Measurements from ENCODE around the gene RHBDL3. TPM values are rescaled to one million over a fixed set of nuclear protein-coding genes. Genes with fewer than 3 reads are reported as not detected.

Gene RHBDL3
- polyA plus RNA-seq, 1 experiment: 0.06 TPM

DNA sequence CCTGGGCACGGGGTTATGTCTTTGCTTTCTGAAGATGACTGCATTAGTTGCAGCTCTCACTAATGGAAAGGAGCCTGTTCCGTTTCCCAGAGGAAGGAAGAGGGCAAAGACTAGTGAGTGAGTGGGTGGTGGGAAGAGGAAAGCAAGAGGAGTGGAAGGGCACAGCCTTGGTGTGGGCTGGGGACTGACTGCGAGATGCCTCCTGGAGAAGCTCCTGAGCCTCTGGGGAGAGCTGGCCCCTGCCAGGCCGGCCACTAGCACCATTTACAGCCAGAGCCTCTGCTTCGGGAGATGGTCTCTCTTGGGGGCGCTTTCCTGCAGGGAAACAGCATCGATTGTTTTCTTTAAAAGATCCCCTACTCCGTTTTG is 825 bp upstream of the RHBDL3 start:
- DNase-seq (ENCODE audit: low read depth, low spot score): no peak
- CTCF ChIA-PET: interaction anchor here (0.6 kb wide), 1 partner anchor 54 kb away, joined by 4 read pairs; no protein-coding TSS in a partner anchor

DNA sequence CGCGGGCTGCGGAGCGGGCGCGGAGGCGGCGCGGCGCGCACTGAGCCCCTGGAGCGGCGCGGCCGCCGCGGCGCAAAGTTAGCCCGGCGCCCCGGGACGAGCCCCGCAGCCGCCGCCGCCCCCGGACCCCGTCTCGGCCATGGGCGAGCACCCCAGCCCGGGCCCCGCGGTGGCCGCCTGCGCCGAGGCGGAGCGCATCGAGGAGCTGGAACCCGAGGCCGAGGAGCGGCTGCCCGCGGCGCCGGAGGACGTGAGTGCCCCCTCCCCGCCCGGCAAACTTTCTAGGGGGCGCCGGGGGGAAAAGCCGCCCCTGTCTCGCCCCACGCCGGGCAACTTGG is 388 bp downstream of the RHBDL3 start:
- CTCF ChIA-PET: no interaction called here
- DNase-seq (ENCODE audit: low read depth, low spot score): no peak
- peak overlapping the region; percentile 44 for H3K4me3 ChIP-seq (ENCODE audit: low read depth, low read length)

More for the DNA sequence above, 825 bp upstream of the RHBDL3 start:
- Histone ChIP-seq H3K9me3 (ENCODE audit: control insufficient read depth, insufficient read depth, low read length) (no peaks in the 10 kb centered on the region; the same call in 1 of the 2 replicates), H3K27me3 (ENCODE audit: control insufficient read depth, insufficient read depth, low read length) (peaks cover 73% of the 10 kb centered on the region), H3K4me3 (ENCODE audit: low read depth, low read length) (no peak overlapping the region), H3K27ac (ENCODE audit: low read depth, low read length) (no peak overlapping the region)
- TF ChIP-seq, protein P1, sequence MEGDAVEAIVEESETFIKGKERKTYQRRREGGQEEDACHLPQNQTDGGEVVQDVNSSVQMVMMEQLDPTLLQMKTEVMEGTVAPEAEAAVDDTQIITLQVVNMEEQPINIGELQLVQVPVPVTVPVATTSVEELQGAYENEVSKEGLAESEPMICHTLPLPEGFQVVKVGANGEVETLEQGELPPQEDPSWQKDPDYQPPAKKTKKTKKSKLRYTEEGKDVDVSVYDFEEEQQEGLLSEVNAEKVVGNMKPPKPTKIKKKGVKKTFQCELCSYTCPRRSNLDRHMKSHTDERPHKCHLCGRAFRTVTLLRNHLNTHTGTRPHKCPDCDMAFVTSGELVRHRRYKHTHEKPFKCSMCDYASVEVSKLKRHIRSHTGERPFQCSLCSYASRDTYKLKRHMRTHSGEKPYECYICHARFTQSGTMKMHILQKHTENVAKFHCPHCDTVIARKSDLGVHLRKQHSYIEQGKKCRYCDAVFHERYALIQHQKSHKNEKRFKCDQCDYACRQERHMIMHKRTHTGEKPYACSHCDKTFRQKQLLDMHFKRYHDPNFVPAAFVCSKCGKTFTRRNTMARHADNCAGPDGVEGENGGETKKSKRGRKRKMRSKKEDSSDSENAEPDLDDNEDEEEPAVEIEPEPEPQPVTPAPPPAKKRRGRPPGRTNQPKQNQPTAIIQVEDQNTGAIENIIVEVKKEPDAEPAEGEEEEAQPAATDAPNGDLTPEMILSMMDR (IDR thresholded peaks at IDR 0.05; ENCODE audit: low read depth, low read length): no peak
- POLR2A ChIA-PET: no interaction called here

DNA sequence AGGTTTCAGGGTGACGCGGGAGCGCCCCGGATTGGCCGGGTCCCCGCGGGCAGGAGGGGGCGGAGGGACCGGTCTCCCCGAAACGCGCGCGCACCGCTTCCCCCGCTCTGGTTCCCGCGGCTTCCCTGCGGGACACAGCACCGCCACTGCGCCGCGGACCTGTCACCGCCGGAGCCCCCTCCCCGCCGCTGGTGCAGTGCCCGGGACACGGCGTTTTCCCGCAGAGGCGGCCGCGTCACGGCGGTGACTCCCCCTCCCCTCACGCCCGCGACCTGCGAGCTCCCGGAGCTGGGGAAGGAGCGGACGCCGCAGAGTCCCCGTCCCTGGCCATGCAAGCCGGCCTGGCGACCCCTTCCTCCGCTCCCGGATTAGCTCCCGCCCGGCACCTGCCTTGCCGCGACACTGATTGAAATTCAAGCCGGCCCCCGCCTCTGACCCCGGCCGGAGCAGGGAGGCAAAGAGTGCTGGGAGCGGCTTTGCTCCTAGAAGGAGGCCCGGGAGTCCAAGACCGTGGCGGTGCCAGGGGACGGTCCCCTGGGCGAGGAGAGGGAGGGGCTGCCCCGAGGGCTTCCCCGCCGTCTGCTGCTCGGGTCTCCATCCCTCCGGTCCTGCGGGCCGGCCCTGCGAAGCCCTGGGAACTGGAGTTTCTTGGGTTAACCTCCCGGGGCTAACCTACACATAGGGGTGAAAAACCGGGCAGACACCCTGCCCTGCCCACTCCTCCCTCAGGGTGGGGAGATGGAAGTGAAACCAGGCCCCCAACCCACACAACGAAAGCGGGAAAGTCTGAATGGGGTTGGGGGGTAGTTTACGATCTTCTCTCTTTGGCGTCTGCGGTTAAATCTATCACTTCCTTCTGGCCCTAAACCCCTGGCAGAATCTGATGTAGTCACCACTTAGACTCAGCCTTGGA is 1.0 kb downstream of the RHBDL3 start:
- no peak for DNase-seq (ENCODE audit: low read depth, low spot score)
- H3K27me3 ChIP-seq (ENCODE audit: control insufficient read depth, insufficient read depth, low read length): peaks cover 73% of the 10 kb centered on the region
- ChIA-PET POLR2A (no interaction called here), CTCF (no interaction called here)
- TF ChIP-seq, protein P1 (IDR thresholded peaks at IDR 0.05; ENCODE audit: low read depth, low read length): no peak
- H3K4me3 ChIP-seq (ENCODE audit: low read depth, low read length): peak overlapping the region; percentile 44
- no peaks in the 10 kb centered on the region; the same call in 1 of the 2 replicates for H3K9me3 ChIP-seq (ENCODE audit: control insufficient read depth, insufficient read depth, low read length)
- H3K27ac ChIP-seq (ENCODE audit: low read depth, low read length): no peak overlapping the region

More for the DNA sequence above, 388 bp downstream of the RHBDL3 start:
- Histone ChIP-seq H3K27ac (ENCODE audit: low read depth, low read length) (no peak overlapping the region), H3K27me3 (ENCODE audit: control insufficient read depth, insufficient read depth, low read length) (peaks cover 80% of the 10 kb centered on the region), H3K9me3 (ENCODE audit: control insufficient read depth, insufficient read depth, low read length) (no peaks in the 10 kb centered on the region; the same call in 1 of the 2 replicates)
- POLR2A ChIA-PET: no interaction called here
- TF ChIP-seq, protein P1 (IDR thresholded peaks at IDR 0.05; ENCODE audit: low read depth, low read length): no peak

DNA sequence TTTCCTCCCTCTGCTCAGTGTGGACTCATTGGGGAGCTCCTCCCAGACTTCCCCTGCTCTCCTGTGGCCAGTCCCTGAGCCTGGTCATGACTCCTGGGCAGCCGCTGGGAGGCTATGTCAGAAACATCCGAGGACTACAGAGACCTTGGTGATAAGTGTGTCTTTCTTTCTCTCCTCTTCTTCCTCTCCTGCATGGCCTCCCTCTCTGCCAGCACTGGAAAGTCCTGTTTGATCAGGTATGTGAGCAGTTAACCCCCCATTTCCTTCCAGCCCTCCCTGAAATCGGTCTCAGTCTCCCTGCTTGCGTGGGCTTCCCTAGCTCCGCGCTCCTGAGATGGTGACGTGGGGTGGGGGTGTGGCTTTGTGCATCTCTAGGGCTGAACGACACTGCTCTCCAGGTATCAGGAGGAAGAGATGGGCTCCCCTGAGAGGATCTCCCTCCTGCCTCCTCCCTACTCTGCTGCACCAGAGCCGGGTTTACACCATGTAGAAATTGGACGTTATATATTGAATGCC is 2.1 kb downstream of the RHBDL3 start:
- no peaks in the 10 kb centered on the region; the same call in 1 of the 2 replicates for H3K9me3 ChIP-seq (ENCODE audit: control insufficient read depth, insufficient read depth, low read length)
- H3K27ac ChIP-seq (ENCODE audit: low read depth, low read length): no peak overlapping the region
- peaks cover 71% of the 10 kb centered on the region for H3K27me3 ChIP-seq (ENCODE audit: control insufficient read depth, insufficient read depth, low read length)
- H3K4me3 ChIP-seq (ENCODE audit: low read depth, low read length): no peak overlapping the region
- CTCF ChIA-PET: no interaction called here
- DNase-seq (ENCODE audit: low read depth, low spot score): no peak
- POLR2A ChIA-PET: no interaction called here
- TF ChIP-seq, protein P1 (IDR thresholded peaks at IDR 0.05; ENCODE audit: low read depth, low read length): no peak

DNA sequence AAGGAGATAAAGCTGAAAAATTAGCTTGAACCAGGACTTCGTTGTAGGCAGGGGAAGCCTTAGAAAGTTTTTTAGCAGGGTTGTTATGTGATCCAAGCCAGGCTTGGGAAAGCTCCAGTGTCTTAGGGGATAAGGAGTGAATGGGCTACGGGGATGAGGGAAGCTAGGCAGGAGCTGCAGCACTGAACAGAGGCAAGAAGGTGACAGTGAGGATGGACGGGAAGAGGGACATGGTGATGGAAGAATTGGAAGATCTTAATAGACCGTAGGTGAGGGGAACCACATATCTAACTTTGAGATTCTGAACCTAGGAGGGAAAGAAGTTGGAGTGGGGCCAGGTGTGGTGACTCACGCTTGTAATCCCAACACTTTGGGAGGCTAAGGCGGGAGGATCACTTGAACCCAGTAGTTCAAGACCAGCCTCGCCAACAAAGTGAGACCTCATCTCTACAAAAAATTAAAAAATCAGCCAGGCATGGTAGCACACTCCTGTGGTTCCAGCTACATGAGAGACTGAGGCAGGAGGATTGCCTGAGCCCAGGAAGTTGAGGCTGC is 3.2 kb downstream of the RHBDL3 start:
- no peak for DNase-seq (ENCODE audit: low read depth, low spot score)
- Histone ChIP-seq H3K9me3 (ENCODE audit: control insufficient read depth, insufficient read depth, low read length) (no peaks in the 10 kb centered on the region; the same call in 1 of the 2 replicates), H3K27me3 (ENCODE audit: control insufficient read depth, insufficient read depth, low read length) (peaks cover 65% of the 10 kb centered on the region), H3K4me3 (ENCODE audit: low read depth, low read length) (no peak overlapping the region), H3K27ac (ENCODE audit: low read depth, low read length) (no peak overlapping the region)
- TF ChIP-seq, protein P1 (IDR thresholded peaks at IDR 0.05; ENCODE audit: low read depth, low read length): no peak
- ChIA-PET POLR2A (no interaction called here), CTCF (no interaction called here)
